SK-N-DZ (cell line): ENCODE measurements around the gene RRP12.
"Not testable (repeated sequence)": the region's sequence is repeated elsewhere in the genome, so short reads cannot be mapped to it uniquely, and the experiment has no call there.

Experiments
- DNase-seq: peaks from one replicate; pipeline ENCODE4 v3.0.0-alpha.2; 2015; ENCODE audit warnings: low spot score

Gene RRP12

GRCh38 chr10:97372233-97372875 lies 28.8 kb downstream of the RRP12 start:
- no peak for DNase-seq

- no peak for DNase-seq
Observed at GRCh38 chr10:97371696-97372095, 29.4 kb downstream of the RRP12 start.

- DNase-seq: no peak
Observed at GRCh38 chr10:97367126-97367649, 34.0 kb downstream of the RRP12 start.

- DNase-seq: no peak
Observed at GRCh38 chr10:97366572-97366971, 34.6 kb downstream of the RRP12 start.

- no peak for DNase-seq
Observed at GRCh38 chr10:97365761-97366351, 35.3 kb downstream of the RRP12 start.

- no peak for DNase-seq
Observed at GRCh38 chr10:97363071-97363470, 38.1 kb downstream of the RRP12 start.

GRCh38 chr10:97362310-97363033 lies 38.7 kb downstream of the RRP12 start:
- DNase-seq: no peak

GRCh38 chr10:97361537-97361901 lies 39.6 kb downstream of the RRP12 start:
- no peak for DNase-seq

- DNase-seq: no peak
Observed at GRCh38 chr10:97360705-97361536, 40.2 kb downstream of the RRP12 start.

- no peak for DNase-seq
Observed at GRCh38 chr10:97358781-97359180, 42.4 kb downstream of the RRP12 start.

GRCh38 chr10:97358349-97358748 lies 42.8 kb downstream of the RRP12 start:
- DNase-seq: no peak

- no peak for DNase-seq
Observed at GRCh38 chr10:97356918-97357317, 44.2 kb downstream of the RRP12 start.

GRCh38 chr10:97356318-97356914 lies 44.7 kb downstream of the RRP12 start:
- no peak for DNase-seq

GRCh38 chr10:97355571-97355975 lies 45.6 kb downstream of the RRP12 start:
- no peak for DNase-seq

- no peak for DNase-seq
Observed at GRCh38 chr10:97353945-97354344, 47.2 kb downstream of the RRP12 start.

GRCh38 chr10:97349752-97350513 lies 51.2 kb downstream of the RRP12 start:
- DNase-seq: no peak

GRCh38 chr10:97347317-97347716 lies 53.8 kb downstream of the RRP12 start:
- no peak for DNase-seq

GRCh38 chr10:97343664-97344063 lies 57.5 kb downstream of the RRP12 start:
- DNase-seq: not testable (repeated sequence)

- no peak for DNase-seq
Observed at GRCh38 chr10:97341416-97341815, 59.7 kb downstream of the RRP12 start.

- DNase-seq: no peak
Observed at GRCh38 chr10:97338041-97338440, 63.1 kb downstream of the RRP12 start.
